Colonic mucosa (tissue), 4 donors: ENCODE measurements around the gene IL17RA. TPM values are rescaled to one million over a fixed set of nuclear protein-coding genes. Genes with fewer than 3 reads are reported as not detected.

Experiments
- DNase-seq: peaks from one replicate; pipeline ENCODE4 v3.0.0-alpha.2; 2020
- H3K27ac ChIP-seq: fragments of 200-600 bp; one replicate; pipeline ENCODE4 v1.8.0; 2021
- H3K27me3 ChIP-seq: fragments of 200-600 bp; one replicate; pipeline ENCODE4 v1.8.0; 2021
- H3K36me3 ChIP-seq: fragments of 200-600 bp; one replicate; pipeline ENCODE4 v1.8.0; 2021
- H3K4me1 ChIP-seq: fragments of 200-600 bp; one replicate; pipeline ENCODE4 v1.8.0; 2021; ENCODE audit warnings: mild to moderate bottlenecking
- H3K4me3 ChIP-seq: fragments of 200-600 bp; one replicate; pipeline ENCODE4 v1.8.0; 2021
- H3K9ac ChIP-seq, 2 donors: one replicate each; pipeline ENCODE4 v1.7.0; 2013; ENCODE audit warnings: control low read depth in 2 of 2, low read depth in 2 of 2, low read length in 2 of 2
- H3K9me3 ChIP-seq: fragments of 200-600 bp; one replicate; pipeline ENCODE4 v1.8.0; 2021
- intact Hi-C: fragments of 100-400 bp; cut with DNase I; formaldehyde crosslinking; loops from one replicate; pipeline ENCODE4 v1.14.1; 2022
- total RNA-seq, 2 donors: library from RNA; stranded (reverse); fragmentation: NEBNext Ultra II Directional in 1 of 2; extraction: Animal tissue kit (Norgen Biotek cat#: 25700) in 1 of 2; gene quantifications; one replicate each; pipeline ENCODE4 v1.2.1, GENCODE V29; 2021
- TF ChIP-seq, protein P1 (sequence below): fragments of 200-600 bp; IDR thresholded peaks from one replicate; pipeline ENCODE4 v1.8.0; 2022; ENCODE audit warnings: antibody characterized with exemption, mild to moderate bottlenecking
- donor health status: healthy.
- donor health status: DM: no; HTN: no; CAD: no.
- donor health status: DM: no; HTN: no; CAD: no.

IL17RA gene
- total RNA-seq, 2 donors from 2014 or later, result 17.2 to 20.2 TPM

GRCh38 chr22:17106785-17107546, 22.2 kb downstream of the IL17RA start:
- peaks cover 4% of the 10 kb centered on the region for H3K36me3 ChIP-seq
- no peaks in the 10 kb centered on the region for H3K9me3 ChIP-seq
- no peaks in the 10 kb centered on the region for H3K4me1 ChIP-seq
- peak overlapping the region; percentile 1 for H3K27ac ChIP-seq
- no peaks in the 10 kb centered on the region for H3K27me3 ChIP-seq
- intact Hi-C loops, result no loop called here
- TF ChIP-seq, protein P1, sequence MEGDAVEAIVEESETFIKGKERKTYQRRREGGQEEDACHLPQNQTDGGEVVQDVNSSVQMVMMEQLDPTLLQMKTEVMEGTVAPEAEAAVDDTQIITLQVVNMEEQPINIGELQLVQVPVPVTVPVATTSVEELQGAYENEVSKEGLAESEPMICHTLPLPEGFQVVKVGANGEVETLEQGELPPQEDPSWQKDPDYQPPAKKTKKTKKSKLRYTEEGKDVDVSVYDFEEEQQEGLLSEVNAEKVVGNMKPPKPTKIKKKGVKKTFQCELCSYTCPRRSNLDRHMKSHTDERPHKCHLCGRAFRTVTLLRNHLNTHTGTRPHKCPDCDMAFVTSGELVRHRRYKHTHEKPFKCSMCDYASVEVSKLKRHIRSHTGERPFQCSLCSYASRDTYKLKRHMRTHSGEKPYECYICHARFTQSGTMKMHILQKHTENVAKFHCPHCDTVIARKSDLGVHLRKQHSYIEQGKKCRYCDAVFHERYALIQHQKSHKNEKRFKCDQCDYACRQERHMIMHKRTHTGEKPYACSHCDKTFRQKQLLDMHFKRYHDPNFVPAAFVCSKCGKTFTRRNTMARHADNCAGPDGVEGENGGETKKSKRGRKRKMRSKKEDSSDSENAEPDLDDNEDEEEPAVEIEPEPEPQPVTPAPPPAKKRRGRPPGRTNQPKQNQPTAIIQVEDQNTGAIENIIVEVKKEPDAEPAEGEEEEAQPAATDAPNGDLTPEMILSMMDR, result no peak
- no peak overlapping the region for H3K4me3 ChIP-seq
- peak overlapping the region in 1 of 2 donors; percentile 24 for H3K9ac ChIP-seq
- DNase-seq, result no peak

- no peaks in the 10 kb centered on the region for H3K27me3 ChIP-seq
- intact Hi-C loops, result no loop called here
- no peak overlapping the region for H3K9ac ChIP-seq
- H3K4me3 ChIP-seq, result no peak overlapping the region
- DNase-seq, result no peak
- peak overlapping the region; percentile 1 for H3K27ac ChIP-seq
- TF ChIP-seq, protein P1, result no peak
- H3K36me3 ChIP-seq, result peaks cover 4% of the 10 kb centered on the region
- no peaks in the 10 kb centered on the region for H3K9me3 ChIP-seq
- H3K4me1 ChIP-seq, result no peaks in the 10 kb centered on the region
Measured at GRCh38 chr22:17107547-17107810, 22.7 kb downstream of the IL17RA start.

DNA sequence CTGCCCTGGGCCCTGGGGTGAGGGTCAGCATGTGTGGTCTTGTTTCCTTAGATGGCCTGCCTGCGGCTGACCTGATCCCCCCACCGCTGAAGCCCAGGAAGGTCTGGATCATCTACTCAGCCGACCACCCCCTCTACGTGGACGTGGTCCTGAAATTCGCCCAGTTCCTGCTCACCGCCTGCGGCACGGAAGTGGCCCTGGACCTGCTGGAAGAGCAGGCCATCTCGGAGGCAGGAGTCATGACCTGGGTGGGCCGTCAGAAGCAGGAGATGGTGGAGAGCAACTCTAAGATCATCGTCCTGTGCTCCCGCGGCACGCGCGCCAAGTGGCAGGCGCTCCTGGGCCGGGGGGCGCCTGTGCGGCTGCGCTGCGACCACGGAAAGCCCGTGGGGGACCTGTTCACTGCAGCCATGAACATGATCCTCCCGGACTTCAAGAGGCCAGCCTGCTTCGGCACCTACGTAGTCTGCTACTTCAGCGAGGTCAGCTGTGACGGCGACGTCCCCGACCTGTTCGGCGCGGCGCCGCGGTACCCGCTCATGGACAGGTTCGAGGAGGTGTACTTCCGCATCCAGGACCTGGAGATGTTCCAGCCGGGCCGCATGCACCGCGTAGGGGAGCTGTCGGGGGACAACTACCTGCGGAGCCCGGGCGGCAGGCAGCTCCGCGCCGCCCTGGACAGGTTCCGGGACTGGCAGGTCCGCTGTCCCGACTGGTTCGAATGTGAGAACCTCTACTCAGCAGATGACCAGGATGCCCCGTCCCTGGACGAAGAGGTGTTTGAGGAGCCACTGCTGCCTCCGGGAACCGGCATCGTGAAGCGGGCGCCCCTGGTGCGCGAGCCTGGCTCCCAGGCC, 23.7 kb downstream of the IL17RA start:
- Histone ChIP-seq H3K4me3 (no peak overlapping the region), H3K9me3 (no peaks in the 10 kb centered on the region), H3K36me3 (peaks cover 4% of the 10 kb centered on the region), H3K27ac (no peak overlapping the region), H3K9ac (no peak overlapping the region), H3K4me1 (no peaks in the 10 kb centered on the region), H3K27me3 (no peaks in the 10 kb centered on the region)
- DNase-seq, result no peak
- intact Hi-C loops, result no loop called here
- TF ChIP-seq, protein P1, result no peak

- no peak for DNase-seq
- Histone ChIP-seq H3K27me3 (no peaks in the 10 kb centered on the region), H3K4me1 (no peaks in the 10 kb centered on the region), H3K27ac (no peak overlapping the region), H3K36me3 (peaks cover 4% of the 10 kb centered on the region), H3K9me3 (no peaks in the 10 kb centered on the region), H3K9ac (no peak overlapping the region), H3K4me3 (no peak overlapping the region)
- intact Hi-C loops, result no loop called here
- TF ChIP-seq, protein P1, result no peak
Measured at GRCh38 chr22:17109113-17109865, 24.5 kb downstream of the IL17RA start.

DNA sequence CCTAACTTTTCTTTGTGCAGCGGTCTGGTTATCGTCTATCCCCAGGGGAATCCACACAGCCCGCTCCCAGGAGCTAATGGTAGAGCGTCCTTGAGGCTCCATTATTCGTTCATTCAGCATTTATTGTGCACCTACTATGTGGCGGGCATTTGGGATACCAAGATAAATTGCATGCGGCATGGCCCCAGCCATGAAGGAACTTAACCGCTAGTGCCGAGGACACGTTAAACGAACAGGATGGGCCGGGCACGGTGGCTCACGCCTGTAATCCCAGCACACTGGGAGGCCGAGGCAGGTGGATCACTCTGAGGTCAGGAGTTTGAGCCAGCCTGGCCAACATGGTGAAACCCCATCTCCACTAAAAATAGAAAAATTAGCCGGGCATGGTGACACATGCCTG, 25.2 kb downstream of the IL17RA start:
- H3K4me3 ChIP-seq, result no peak overlapping the region
- no peak overlapping the region for H3K9ac ChIP-seq
- no peaks in the 10 kb centered on the region for H3K27me3 ChIP-seq
- no peak overlapping the region for H3K27ac ChIP-seq
- TF ChIP-seq, protein P1, result no peak
- no peaks in the 10 kb centered on the region for H3K4me1 ChIP-seq
- DNase-seq, result no peak
- peaks cover 4% of the 10 kb centered on the region for H3K36me3 ChIP-seq
- intact Hi-C loops, result no loop called here
- no peaks in the 10 kb centered on the region for H3K9me3 ChIP-seq
